Measurements from ENCODE around the gene NAP1L5.

Gene NAP1L5

GRCh38 chr4:88660446-88661294, 37.0 kb downstream of the NAP1L5 start:
- no peak for DNase-seq (ENCODE audit: low read depth)

GRCh38 chr4:88659890-88660208, 37.8 kb downstream of the NAP1L5 start:
- no peak for DNase-seq (ENCODE audit: low read depth)

DNA sequence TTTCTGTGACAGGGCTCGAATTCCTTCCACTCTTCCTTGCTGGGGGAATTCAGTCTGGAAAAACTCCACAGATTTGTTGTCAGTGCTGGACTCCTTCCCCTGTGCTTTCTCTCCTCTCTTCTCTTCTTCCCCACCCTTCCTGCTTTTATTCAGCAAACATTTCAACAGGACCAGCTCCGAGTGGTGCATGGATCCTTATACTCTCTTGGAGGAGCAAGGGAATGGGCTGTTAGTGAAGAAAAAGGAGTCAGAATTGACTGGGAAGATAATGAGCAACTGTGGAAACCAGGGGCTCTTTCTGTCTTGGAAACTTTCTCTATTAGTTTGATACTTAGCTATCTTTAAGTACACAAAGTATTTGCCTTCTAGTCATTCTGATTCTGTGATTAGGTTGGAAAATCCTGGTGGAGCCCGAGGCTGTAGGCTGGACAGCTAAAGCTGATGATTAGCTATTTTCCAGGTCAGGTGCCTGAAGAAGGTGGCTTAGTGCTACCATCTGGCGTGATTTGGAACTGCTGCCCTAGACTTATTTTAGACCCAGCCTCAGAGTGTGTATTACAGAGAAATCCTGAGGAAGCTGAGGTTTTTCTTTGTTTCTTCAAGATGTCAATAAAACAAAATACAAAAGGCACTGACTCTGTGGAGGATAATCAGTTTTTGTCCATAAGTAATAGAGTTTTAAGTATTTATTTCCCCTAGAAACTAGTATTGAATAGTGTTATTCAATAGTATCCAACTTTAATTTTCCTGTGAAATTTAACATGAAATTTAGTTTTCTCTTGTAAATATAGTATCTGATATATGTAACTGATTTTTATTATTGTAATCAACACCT, 38.4 kb downstream of the NAP1L5 start:
- DNase-seq (ENCODE audit: low read depth) = no peak

DNA sequence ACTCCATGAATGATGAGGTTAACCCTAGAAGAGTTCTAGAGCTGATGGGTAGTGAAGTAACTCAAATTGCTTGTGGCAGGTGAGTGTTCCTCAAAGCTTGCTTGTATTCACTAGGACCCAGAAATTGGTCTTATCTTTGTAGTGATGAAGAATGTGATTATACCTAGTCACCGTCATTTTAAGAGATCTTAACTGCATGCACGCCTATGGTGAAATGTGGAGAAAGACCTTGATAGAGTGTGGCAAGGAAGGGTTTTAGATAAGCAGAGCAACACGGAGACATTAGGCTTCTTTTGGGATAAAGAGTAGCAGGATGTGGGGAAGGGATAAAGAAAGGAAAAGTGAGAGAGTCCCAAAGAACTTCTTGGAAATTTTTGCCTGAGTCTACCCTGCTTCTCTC, 42.4 kb downstream of the NAP1L5 start:
- no peak for DNase-seq (ENCODE audit: low read depth)

- no peak for DNase-seq (ENCODE audit: low read depth)
Measured at GRCh38 chr4:88653371-88653946, 44.2 kb downstream of the NAP1L5 start.

- no peak for DNase-seq (ENCODE audit: low read depth)
Measured at GRCh38 chr4:88649716-88650115, 47.9 kb downstream of the NAP1L5 start.

DNA sequence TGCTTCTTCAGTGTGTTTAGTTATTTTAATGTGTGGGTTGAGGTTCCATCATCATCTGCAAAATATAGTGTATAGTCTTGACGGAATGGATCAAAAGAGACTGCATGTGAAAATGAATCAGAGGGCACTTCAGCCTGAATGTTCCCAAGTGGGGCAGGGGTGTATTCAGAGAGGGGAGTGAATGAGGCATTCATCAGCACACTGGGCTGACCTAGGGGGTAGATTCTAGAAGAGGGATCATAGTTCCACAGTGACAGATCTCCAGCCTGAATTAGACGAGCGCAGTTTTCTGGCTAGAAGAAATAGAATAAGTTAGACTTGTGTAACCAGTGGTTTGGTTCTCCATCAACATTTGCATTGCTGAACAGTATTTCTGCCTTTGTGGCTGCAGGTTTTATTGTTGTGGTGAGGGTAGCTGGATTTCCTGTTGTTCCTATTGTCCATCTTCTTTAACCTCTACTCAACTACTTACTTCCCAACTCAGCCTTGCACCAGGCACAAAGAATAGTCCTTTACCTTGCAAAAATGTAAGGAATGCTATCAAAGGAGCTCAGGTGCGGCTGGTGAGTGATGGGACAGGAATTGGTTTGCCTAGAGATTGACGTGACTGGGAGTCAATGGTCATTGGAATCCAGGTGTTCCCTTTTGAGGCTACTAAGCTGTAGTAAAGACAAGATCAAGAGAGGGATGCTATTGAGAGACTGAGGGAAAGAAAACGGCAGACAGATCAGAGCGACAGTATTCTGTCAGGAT, 50.9 kb downstream of the NAP1L5 start:
- no peak for DNase-seq (ENCODE audit: low read depth)

DNA sequence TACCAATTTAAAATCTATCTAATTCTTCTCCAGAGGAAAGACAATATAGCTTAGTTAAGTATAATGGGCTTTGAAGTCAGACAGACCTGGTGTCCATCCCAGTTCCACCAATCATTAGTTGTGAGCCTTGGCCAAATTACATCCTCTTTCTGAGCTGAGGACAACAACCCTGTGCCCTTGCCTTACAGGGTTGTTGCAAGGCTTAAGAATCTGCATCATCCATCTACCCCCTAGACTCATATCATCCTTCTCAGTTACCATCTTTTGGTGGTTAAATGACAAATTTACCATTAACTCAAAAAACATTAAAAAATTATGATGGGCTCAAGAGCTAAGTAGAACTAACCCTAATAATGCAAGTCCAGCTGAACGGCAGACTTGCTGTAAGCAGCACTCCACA, 51.6 kb downstream of the NAP1L5 start:
- no peak for DNase-seq (ENCODE audit: low read depth)
